Mesendoderm (in vitro differentiated cells): ENCODE data around the gene TMEM170A.
"Not testable (repeated sequence)": the region's sequence is repeated elsewhere in the genome, so short reads cannot be mapped to it uniquely, and the experiment has no call there.

Experiments used
- DNase-seq: peaks from one replicate; pipeline ENCODE4 v3.0.0; 2013
- H2AK5ac ChIP-seq: 2 replicates; pipeline ENCODE4 v1.6.1; 2013; ENCODE audit warnings: low read length, inconsistent platforms
- H2BK120ac ChIP-seq: 2 replicates; pipeline ENCODE4 v1.6.1; 2013; ENCODE audit warnings: low read depth, mild to moderate bottlenecking, low read length, moderate library complexity, mixed read lengths
- H2BK15ac ChIP-seq: replicated peaks from 2 replicates; pipeline ENCODE4 v1.6.1; 2013; ENCODE audit warnings: low read depth, mild to moderate bottlenecking, moderate library complexity
- H2BK5ac ChIP-seq: 2 replicates; pipeline ENCODE4 v1.6.1; 2013; ENCODE audit warnings: low read length, inconsistent platforms
- H3K18ac ChIP-seq: 2 replicates; pipeline ENCODE4 v1.6.1; 2013; ENCODE audit warnings: mild to moderate bottlenecking, low read length, mixed read lengths
- H3K23ac ChIP-seq: one replicate; pipeline ENCODE4 v1.6.1; 2013; ENCODE audit warnings: low read length
- H3K27ac ChIP-seq: 2 replicates; pipeline ENCODE4 v1.5.1; 2013; ENCODE audit warnings: low read depth, mild to moderate bottlenecking, inconsistent platforms, low read length, moderate library complexity
- H3K27me3 ChIP-seq: 2 replicates; pipeline ENCODE4 v1.6.1; 2013; ENCODE audit warnings: low read length, control low read depth, mild to moderate bottlenecking, inconsistent platforms; ENCODE audit not compliant: insufficient read depth, poor library complexity
- H3K36me3 ChIP-seq: 2 replicates; pipeline ENCODE4 v1.6.1; 2013; ENCODE audit warnings: low read length, inconsistent platforms; ENCODE audit not compliant: control insufficient read depth, insufficient read depth
- H3K4ac ChIP-seq: one replicate; pipeline ENCODE4 v1.6.1; 2013; ENCODE audit warnings: low read depth, mild to moderate bottlenecking, low read length, moderate library complexity
- H3K4me1 ChIP-seq: 2 replicates; pipeline ENCODE4 v1.6.1; 2013; ENCODE audit warnings: low read depth, low read length, inconsistent platforms; ENCODE audit not compliant: control insufficient read depth
- H3K4me2 ChIP-seq: 2 replicates; pipeline ENCODE4 v1.6.1; 2013; ENCODE audit warnings: low read length
- H3K4me3 ChIP-seq: 2 replicates; pipeline ENCODE4 v1.5.1; 2013; ENCODE audit warnings: mild to moderate bottlenecking, low read length
- H3K56ac ChIP-seq: one replicate; pipeline ENCODE4 v1.6.1; 2013; ENCODE audit warnings: low read length
- H3K79me1 ChIP-seq: 2 replicates; pipeline ENCODE4 v1.6.1; 2013; ENCODE audit warnings: low read length, inconsistent platforms
- H3K79me2 ChIP-seq: 2 replicates; pipeline ENCODE4 v1.6.1; 2013; ENCODE audit warnings: mild to moderate bottlenecking, low read length; ENCODE audit not compliant: control insufficient read depth, insufficient read depth
- H3K9ac ChIP-seq: 2 replicates; pipeline ENCODE4 v1.6.1; 2013; ENCODE audit warnings: low read length, inconsistent platforms
- H4K5ac ChIP-seq: one replicate; pipeline ENCODE4 v1.6.1; 2013; ENCODE audit warnings: low read length
- H4K8ac ChIP-seq: one replicate; pipeline ENCODE4 v1.6.1; 2013; ENCODE audit warnings: low read depth, mild to moderate bottlenecking, control low read depth, low read length, moderate library complexity
- WGBS: extraction: QIAGEN DNeasy Blood & Tissue Kit; methylation state at CpG from one replicate; pipeline ENCODE4 v1.1.7; 2013; ENCODE audit warnings: low lambda C conversion rate, missing lambda C conversion rate; ENCODE audit not compliant: insufficient coverage; ENCODE audit errors: extremely low coverage; 5-methylcytosine and 5-hydroxymethylcytosine counted together

TMEM170A gene

DNA sequence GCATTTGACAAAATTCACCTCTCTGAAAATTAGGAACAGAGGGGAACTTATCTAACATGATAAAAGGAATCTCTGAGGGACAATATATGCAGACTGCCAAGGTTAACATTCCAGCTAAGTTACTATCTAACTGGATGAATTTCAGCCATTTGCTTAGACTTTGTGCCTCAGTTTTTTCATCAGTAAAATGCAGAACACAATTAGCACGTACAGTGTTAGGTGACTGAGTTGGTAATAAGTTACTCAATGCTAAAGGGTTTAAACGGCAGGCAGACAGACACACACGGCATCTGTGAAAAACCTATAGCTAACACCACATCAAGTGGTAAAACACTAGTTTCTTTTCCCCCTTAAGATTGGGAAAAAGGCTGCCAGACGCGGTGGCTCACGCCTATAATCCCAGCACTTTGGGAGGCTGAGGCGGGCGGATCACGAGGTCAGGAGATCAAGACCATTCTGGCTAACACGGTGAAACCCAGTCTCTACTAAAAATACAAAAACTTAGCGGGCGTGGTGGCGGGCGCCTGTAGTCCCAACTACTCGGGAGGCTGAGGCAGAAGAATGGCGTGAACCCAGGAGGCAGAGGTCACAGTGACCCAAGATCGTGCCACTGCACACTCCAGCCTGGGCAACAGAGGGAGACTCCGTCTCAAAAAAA is 40.3 kb downstream of the TMEM170A start:
- H3K79me1 ChIP-seq, H3K27me3 ChIP-seq, H3K4ac ChIP-seq, H2BK120ac ChIP-seq, H4K8ac ChIP-seq, H3K4me2 ChIP-seq, H3K4me3 ChIP-seq, H3K36me3 ChIP-seq, H3K27ac ChIP-seq, H3K18ac ChIP-seq, H2BK5ac ChIP-seq, H3K56ac ChIP-seq, H2BK15ac ChIP-seq, H4K5ac ChIP-seq, H3K4me1 ChIP-seq, H2AK5ac ChIP-seq, H3K9ac ChIP-seq, H3K23ac ChIP-seq: not testable (repeated sequence)
- WGBS = no CpG with 5 or more reads among the region's 18 CpGs
- DNase-seq = peak; percentile 57
- peaks cover 34% of the 10 kb centered on the region for H3K79me2 ChIP-seq

DNA sequence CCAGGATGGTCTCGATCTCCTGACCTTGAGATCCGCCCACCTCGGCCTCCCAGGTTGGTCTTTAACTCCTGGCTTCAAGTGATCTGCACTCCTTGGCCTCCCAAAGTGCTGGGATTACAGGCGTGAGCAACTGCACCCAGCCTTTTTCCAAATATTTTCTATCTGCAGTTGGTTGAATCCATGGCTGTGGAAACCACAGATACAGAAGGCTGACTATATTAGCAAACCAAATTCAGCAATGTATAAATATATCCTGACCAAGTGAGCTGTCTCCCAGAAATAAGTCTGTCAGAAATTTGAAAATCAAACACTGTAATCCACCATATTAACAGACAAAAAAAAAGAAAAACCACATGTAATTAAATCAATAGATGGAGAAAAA is 40.8 kb downstream of the TMEM170A start:
- no peak overlapping the region for H3K18ac ChIP-seq
- H3K4me3 ChIP-seq = no peak overlapping the region
- H3K23ac ChIP-seq = no peak overlapping the region
- peaks cover 4% of the 10 kb centered on the region for H3K4me1 ChIP-seq
- no CpG with 5 or more reads among the region's 4 CpGs for WGBS
- no peak overlapping the region for H3K27ac ChIP-seq
- DNase-seq = no peak
- H3K79me1 ChIP-seq = peaks cover 2% of the 10 kb centered on the region
- no peak overlapping the region for H2BK15ac ChIP-seq
- H3K36me3 ChIP-seq = no peaks in the 10 kb centered on the region
- no peak overlapping the region for H2BK5ac ChIP-seq
- peaks cover 37% of the 10 kb centered on the region for H3K79me2 ChIP-seq
- no peak overlapping the region for H3K4me2 ChIP-seq
- H3K9ac ChIP-seq = no peak overlapping the region
- no peak overlapping the region for H3K56ac ChIP-seq
- H2BK120ac ChIP-seq = no peak overlapping the region
- H3K27me3 ChIP-seq = no peaks in the 10 kb centered on the region
- H4K8ac ChIP-seq = no peak overlapping the region
- H2AK5ac ChIP-seq = no peak overlapping the region
- H3K4ac ChIP-seq = no peak overlapping the region
- H4K5ac ChIP-seq = no peak overlapping the region

DNA sequence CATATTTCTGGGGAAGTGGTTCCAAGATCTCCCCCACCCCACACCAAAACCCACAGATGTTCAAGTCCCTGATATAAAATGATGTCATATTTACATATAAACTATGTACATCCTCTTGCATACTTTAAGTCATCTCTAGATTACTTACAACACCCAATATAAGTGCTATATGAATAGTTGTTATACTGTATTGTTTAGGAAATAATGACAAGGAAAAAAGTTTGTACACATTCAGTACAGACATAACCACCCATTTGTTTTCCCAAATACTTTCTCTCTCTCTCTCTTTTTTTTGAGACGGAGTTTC is 42.7 kb downstream of the TMEM170A start:
- no CpG with 5 or more reads among the region's 1 CpG for WGBS
- no peak overlapping the region for H3K9ac ChIP-seq

DNA sequence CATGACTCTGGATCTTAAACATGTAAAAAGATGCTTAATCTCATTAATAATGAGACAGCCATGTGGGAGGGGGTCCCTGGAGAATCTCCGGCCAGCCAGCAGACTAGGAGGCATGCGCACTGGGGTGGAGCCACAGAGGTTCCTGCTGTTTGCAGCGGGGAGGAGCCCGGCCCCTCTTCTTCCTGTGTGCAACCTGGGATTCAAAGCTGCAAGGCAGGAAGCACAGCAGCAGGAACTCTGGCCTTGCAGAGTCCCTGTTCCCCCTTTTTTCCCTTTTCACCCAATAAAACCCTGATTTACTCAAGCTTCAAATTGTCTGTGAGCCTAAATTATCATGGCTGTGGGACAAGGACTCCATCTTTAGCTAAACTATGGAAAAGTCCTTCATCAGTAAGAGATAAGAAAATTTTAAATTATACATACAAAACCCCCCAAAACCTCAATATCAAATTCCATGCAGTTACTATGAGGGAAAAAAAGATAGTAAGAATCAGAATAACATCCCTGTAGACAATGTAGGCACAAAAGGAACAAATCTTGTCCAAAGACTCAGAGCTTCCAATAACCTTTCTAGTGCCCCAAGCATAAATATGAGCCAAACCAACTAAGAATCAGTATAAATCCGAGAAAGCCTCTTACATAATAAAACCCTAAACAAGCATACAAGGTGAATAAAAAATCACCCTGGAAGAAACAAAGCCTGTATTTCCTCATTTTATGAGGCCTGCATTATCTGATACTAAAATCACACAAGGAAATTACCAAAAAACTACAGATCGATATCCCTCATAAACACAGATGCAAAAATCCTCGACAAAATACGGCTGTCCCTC is 43.3 kb downstream of the TMEM170A start:
- peak; percentile 93 for DNase-seq
- no peak overlapping the region for H3K4me3 ChIP-seq

More for the DNA sequence above, 42.7 kb downstream of the TMEM170A start:
- no peak overlapping the region for H3K18ac ChIP-seq
- H4K5ac ChIP-seq = no peak overlapping the region
- H4K8ac ChIP-seq = no peak overlapping the region
- no peaks in the 10 kb centered on the region for H3K27me3 ChIP-seq
- no peak for DNase-seq
- no peak overlapping the region for H2BK15ac ChIP-seq
- H3K36me3 ChIP-seq = no peaks in the 10 kb centered on the region
- no peak overlapping the region for H3K56ac ChIP-seq
- peaks cover 4% of the 10 kb centered on the region for H3K4me1 ChIP-seq
- H2BK5ac ChIP-seq = no peak overlapping the region
- no peak overlapping the region for H3K23ac ChIP-seq
- no peak overlapping the region for H3K4me2 ChIP-seq
- no peak overlapping the region for H3K4me3 ChIP-seq
- H2AK5ac ChIP-seq = no peak overlapping the region
- peaks cover 38% of the 10 kb centered on the region for H3K79me2 ChIP-seq
- no peak overlapping the region for H3K4ac ChIP-seq
- H3K27ac ChIP-seq = no peak overlapping the region
- H2BK120ac ChIP-seq = no peak overlapping the region
- H3K79me1 ChIP-seq = peaks cover 4% of the 10 kb centered on the region

DNA sequence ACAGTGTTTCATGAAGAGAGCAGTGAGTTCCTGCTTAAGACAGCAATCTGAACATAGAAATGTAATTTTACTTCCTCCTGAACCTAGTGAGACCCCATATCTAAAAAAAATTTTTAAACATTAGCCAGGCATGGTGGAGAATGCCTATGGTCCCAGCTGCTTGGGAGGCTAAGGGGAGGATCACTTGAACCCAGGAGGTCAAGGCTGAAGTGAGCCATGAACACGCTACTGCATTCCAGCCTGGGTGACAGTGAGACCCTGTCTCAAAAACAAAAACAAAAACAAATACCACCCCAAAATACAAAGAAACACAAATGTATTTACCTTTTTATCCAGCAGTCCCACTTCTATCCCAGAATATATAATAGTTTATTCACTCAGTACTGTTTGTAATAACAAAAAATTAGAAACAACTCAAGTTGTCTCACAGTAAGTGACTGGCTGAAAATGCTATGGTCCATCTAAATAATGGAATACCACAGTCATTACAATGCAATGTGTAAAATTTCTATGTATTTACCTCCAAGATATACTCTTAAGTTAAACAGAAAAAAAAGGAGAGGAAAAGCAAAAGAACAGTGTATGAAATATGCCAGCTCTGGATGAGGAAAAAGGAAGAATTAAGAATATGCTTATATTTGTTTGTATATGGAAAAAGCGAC is 47.5 kb downstream of the TMEM170A start:
- Histone ChIP-seq H3K4me1 (peaks cover 6% of the 10 kb centered on the region), H4K5ac (no peak overlapping the region), H3K4me2 (no peak overlapping the region), H3K4ac (no peak overlapping the region), H3K27me3 (no peaks in the 10 kb centered on the region), H3K4me3 (no peak overlapping the region), H3K18ac (no peak overlapping the region), H2BK15ac (no peak overlapping the region), H2BK120ac (no peak overlapping the region), H2AK5ac (no peak overlapping the region), H3K56ac (no peak overlapping the region), H3K9ac (no peak overlapping the region), H2BK5ac (no peak overlapping the region), H3K79me1 (peaks cover 7% of the 10 kb centered on the region), H3K23ac (no peak overlapping the region), H4K8ac (no peak overlapping the region), H3K27ac (no peak overlapping the region), H3K36me3 (peaks cover 2% of the 10 kb centered on the region), H3K79me2 (peaks cover 39% of the 10 kb centered on the region)
- no peak for DNase-seq
- no CpG with 5 or more reads among the region's 2 CpGs for WGBS

More for the DNA sequence above, 43.3 kb downstream of the TMEM170A start:
- Histone ChIP-seq H3K79me2 (peaks cover 36% of the 10 kb centered on the region), H3K4ac (no peak overlapping the region), H3K23ac (no peak overlapping the region), H3K27me3 (no peaks in the 10 kb centered on the region), H3K27ac (no peak overlapping the region), H3K4me1 (peaks cover 4% of the 10 kb centered on the region), H3K18ac (no peak overlapping the region), H2BK120ac (no peak overlapping the region), H4K8ac (no peak overlapping the region), H3K36me3 (no peaks in the 10 kb centered on the region), H3K56ac (peak overlapping the region; percentile 78), H2BK15ac (no peak overlapping the region), H3K4me2 (no peak overlapping the region), H4K5ac (peak overlapping the region; percentile 50), H3K79me1 (peaks cover 4% of the 10 kb centered on the region), H2AK5ac (no peak overlapping the region), H2BK5ac (no peak overlapping the region), H3K9ac (peak overlapping the region; percentile 67)
- WGBS = no CpG with 5 or more reads among the region's 8 CpGs
